HG02973 (cell line): Measurements from ENCODE around the gene PTPRN2.
"Not testable (repeated sequence)": the region's sequence is repeated elsewhere in the genome, so short reads cannot be mapped to it uniquely, and the experiment has no call there.

Experiments used
- ATAC-seq: cut with Tn5 transposase; IDR thresholded peaks from one replicate; pipeline ENCODE4 v1.9.1; 2021; ENCODE audit warnings: moderate library complexity; ENCODE audit not compliant: unreplicated experiment

PTPRN2 gene

GRCh38 chr7:158204453-158204852 lies 383.2 kb downstream of the PTPRN2 start:
- ATAC-seq: no peak

- ATAC-seq: not testable (repeated sequence)
Measured at GRCh38 chr7:158203948-158204347, 383.7 kb downstream of the PTPRN2 start.

GRCh38 chr7:158194365-158194900 lies 393.2 kb downstream of the PTPRN2 start:
- no peak for ATAC-seq

- ATAC-seq: no peak
Measured at GRCh38 chr7:158193446-158193845, 394.2 kb downstream of the PTPRN2 start.

- ATAC-seq: no peak
Measured at GRCh38 chr7:158192956-158193355, 394.7 kb downstream of the PTPRN2 start.

GRCh38 chr7:158192184-158192835 lies 395.3 kb downstream of the PTPRN2 start:
- ATAC-seq: no peak

GRCh38 chr7:158191671-158192070 lies 396.0 kb downstream of the PTPRN2 start:
- no peak for ATAC-seq

- ATAC-seq: no peak
Measured at GRCh38 chr7:158190756-158191155, 396.9 kb downstream of the PTPRN2 start.

GRCh38 chr7:158188676-158189075 lies 398.9 kb downstream of the PTPRN2 start:
- no peak for ATAC-seq

- no peak for ATAC-seq
Measured at GRCh38 chr7:158187694-158187994, 400.0 kb downstream of the PTPRN2 start.

GRCh38 chr7:158186864-158187693 lies 400.5 kb downstream of the PTPRN2 start:
- ATAC-seq: no peak

- no peak for ATAC-seq
Measured at GRCh38 chr7:158186406-158186805, 401.2 kb downstream of the PTPRN2 start.

GRCh38 chr7:158185653-158186052 lies 402.0 kb downstream of the PTPRN2 start:
- no peak for ATAC-seq

GRCh38 chr7:158183431-158183830 lies 404.2 kb downstream of the PTPRN2 start:
- no peak for ATAC-seq

GRCh38 chr7:158176561-158177173 lies 411.0 kb downstream of the PTPRN2 start:
- ATAC-seq: no peak

- ATAC-seq: no peak
Measured at GRCh38 chr7:158175779-158176178, 411.8 kb downstream of the PTPRN2 start.

GRCh38 chr7:158174947-158175346 lies 412.7 kb downstream of the PTPRN2 start:
- no peak for ATAC-seq

- no peak for ATAC-seq
Measured at GRCh38 chr7:158167373-158167772, 420.2 kb downstream of the PTPRN2 start.

GRCh38 chr7:158166386-158167340 lies 421.0 kb downstream of the PTPRN2 start:
- no peak for ATAC-seq

- no peak for ATAC-seq
Measured at GRCh38 chr7:158165711-158166110, 421.9 kb downstream of the PTPRN2 start.
